NT2/D1 (cell line): ENCODE data around the gene RPLP1.

Experiments used
- SUZ12 ChIP-seq: IDR thresholded peaks from 2 replicates; pipeline ENCODE4 v1.6.1; 2011; ENCODE audit not compliant: insufficient read length, insufficient read depth; ENCODE audit errors: extremely low read depth
- YY1 ChIP-seq: IDR thresholded peaks from 2 replicates; pipeline ENCODE4 v1.6.1; 2011; ENCODE audit not compliant: insufficient read length, insufficient read depth

GRCh38 chr15:69469467-69470201 lies 17.0 kb downstream of the RPLP1 start:
- TF ChIP-seq YY1 (no peak), SUZ12 (no peak)
